GM12892 (cell line): ENCODE data around the gene GPR39.

Experiments
- POLR2A ChIP-seq: IDR thresholded peaks from 2 replicates; pipeline ENCODE4 v1.6.1; 2011; ENCODE audit warnings: low read depth, low read length, control low read depth
- POLR2AphosphoS5 ChIP-seq: IDR thresholded peaks from 2 replicates; pipeline ENCODE4 v1.6.1; 2011; ENCODE audit warnings: low read depth, low read length, control low read depth
- TAF1 ChIP-seq: IDR thresholded peaks from 2 replicates; pipeline ENCODE4 v1.6.1; 2011; ENCODE audit warnings: low read depth, mild to moderate bottlenecking, control low read depth, low read length, borderline replicate concordance

DNA sequence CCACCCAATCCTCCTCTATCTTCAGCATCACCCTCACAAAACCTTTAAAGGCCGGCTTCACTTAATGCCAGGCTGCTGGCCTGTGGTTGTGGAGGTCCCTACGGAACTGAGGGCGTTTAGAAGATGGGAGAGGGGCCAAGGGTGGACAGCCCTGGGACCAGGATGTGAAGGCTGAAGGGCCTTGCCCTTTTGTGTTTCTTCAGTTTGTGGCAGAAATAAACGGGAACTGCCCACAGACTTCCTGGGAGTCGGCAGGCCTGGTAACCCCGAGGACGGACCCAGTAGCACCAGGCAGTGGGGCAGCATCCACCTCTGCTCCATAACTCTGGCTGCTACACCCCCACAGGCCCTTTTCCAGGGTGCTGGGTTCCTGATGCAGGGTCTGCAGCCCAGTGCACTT, 202.1 kb downstream of the GPR39 start:
- TF ChIP-seq POLR2AphosphoS5 (no peak), POLR2A (no peak), TAF1 (no peak)
